NCI-H1436 treated with DMSO at 0.1 percent for 48 hours (cell line): ENCODE data around the gene IFITM2.

Source experiments
- DNase-seq: peaks from one replicate; lab custom pipeline; 2025; lab: John Stamatoyannopoulos, UW

Gene IFITM2

GRCh38 chr11:293271-293851, 14.3 kb upstream of the IFITM2 start:
- DNase-seq: no peak

- DNase-seq: no peak
Observed at GRCh38 chr11:293852-294661, 13.6 kb upstream of the IFITM2 start.

- DNase-seq: no peak
Observed at GRCh38 chr11:294780-295179, 12.8 kb upstream of the IFITM2 start.

- no peak for DNase-seq
Observed at GRCh38 chr11:295351-296170, 12.1 kb upstream of the IFITM2 start.

- DNase-seq: no peak
Observed at GRCh38 chr11:296171-297050, 11.2 kb upstream of the IFITM2 start.

- no peak for DNase-seq
Observed at GRCh38 chr11:297051-297585, 10.5 kb upstream of the IFITM2 start.

- no peak for DNase-seq
Observed at GRCh38 chr11:297586-298405, 9.8 kb upstream of the IFITM2 start.

- DNase-seq: no peak
Observed at GRCh38 chr11:298406-299065, 9.1 kb upstream of the IFITM2 start.

GRCh38 chr11:299081-299891, 8.3 kb upstream of the IFITM2 start, which contains the start of gene IFITM5:
TSS of gene IFITM5 (minus strand) at chr11:299526. CDS start at chr11:299490, 36 bp downstream.
- DNase-seq: no peak

GRCh38 chr11:299951-300735, 7.5 kb upstream of the IFITM2 start:
- DNase-seq: no peak

GRCh38 chr11:303363-303762, 4.3 kb upstream of the IFITM2 start:
- DNase-seq: no peak

GRCh38 chr11:304061-304506, 3.5 kb upstream of the IFITM2 start:
- no peak for DNase-seq

GRCh38 chr11:304915-305843, 2.4 kb upstream of the IFITM2 start:
- DNase-seq: no peak

- no peak for DNase-seq
Observed at GRCh38 chr11:305844-306211, 1.8 kb upstream of the IFITM2 start.

- DNase-seq: no peak
Observed at GRCh38 chr11:306645-307371, 808 bp upstream of the IFITM2 start.
